Fibroblast of the conjunctiva (primary cell): Measurements from ENCODE around the gene NT5DC3.

ENCODE experiments used
- DNase-seq: peaks from one replicate; pipeline ENCODE4 v3.0.0-alpha.2; 2010; ENCODE audit warnings: low read depth

The NT5DC3 gene

GRCh38 chr12:103808239-103808880, 32.7 kb downstream of the NT5DC3 start:
- DNase-seq, result no peak

DNA sequence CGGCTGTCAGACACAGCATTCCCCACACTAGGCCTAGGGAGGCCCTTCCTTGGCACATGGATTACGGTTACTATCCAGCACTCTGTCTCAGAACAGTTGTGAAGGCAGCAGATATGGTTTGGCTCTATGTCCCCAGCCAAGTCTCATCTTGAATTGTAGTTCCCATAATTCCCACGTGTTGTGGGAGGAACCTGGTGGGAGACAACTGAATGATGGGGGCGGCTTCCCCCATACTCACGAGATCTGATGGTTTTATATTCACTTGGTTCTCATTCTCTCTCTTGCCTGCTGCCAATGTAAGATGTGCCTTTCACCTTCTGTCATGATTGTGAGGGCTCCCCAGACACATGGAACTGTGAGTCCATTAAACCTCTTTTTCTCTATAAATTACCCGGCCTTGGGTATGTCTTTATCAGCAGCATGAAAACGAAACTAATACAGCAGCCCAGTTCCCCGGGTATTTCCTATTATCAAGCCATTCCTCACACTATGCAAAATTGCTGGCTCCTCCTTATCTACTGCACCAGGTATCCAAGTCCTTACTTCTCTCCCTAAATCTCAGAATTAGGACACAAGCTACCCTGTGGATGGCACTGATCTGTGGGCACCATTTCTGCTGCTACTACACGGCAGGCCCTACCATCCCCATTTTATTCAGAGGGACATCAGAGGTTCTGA, 33.3 kb downstream of the NT5DC3 start:
- DNase-seq, result no peak

GRCh38 chr12:103806803-103807202, 34.2 kb downstream of the NT5DC3 start:
- no peak for DNase-seq

GRCh38 chr12:103805655-103806360, 35.2 kb downstream of the NT5DC3 start:
- no peak for DNase-seq

GRCh38 chr12:103803847-103804246, 37.2 kb downstream of the NT5DC3 start:
- no peak for DNase-seq

DNA sequence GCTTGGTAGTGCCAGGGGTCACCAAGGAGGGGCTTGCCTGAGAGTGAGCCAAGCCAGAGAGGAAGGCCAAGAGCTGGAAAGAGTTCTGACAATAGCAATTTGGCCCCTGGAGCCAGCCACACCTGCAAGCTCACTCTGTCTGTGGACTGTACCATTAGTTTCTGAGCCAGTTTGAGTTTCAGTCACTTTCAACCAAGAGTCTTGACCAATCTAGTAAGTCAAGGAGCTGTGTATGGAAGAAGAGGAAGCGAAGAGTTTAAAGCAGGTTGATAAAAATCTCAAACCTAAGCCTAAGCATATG, 38.5 kb downstream of the NT5DC3 start:
- no peak for DNase-seq

DNA sequence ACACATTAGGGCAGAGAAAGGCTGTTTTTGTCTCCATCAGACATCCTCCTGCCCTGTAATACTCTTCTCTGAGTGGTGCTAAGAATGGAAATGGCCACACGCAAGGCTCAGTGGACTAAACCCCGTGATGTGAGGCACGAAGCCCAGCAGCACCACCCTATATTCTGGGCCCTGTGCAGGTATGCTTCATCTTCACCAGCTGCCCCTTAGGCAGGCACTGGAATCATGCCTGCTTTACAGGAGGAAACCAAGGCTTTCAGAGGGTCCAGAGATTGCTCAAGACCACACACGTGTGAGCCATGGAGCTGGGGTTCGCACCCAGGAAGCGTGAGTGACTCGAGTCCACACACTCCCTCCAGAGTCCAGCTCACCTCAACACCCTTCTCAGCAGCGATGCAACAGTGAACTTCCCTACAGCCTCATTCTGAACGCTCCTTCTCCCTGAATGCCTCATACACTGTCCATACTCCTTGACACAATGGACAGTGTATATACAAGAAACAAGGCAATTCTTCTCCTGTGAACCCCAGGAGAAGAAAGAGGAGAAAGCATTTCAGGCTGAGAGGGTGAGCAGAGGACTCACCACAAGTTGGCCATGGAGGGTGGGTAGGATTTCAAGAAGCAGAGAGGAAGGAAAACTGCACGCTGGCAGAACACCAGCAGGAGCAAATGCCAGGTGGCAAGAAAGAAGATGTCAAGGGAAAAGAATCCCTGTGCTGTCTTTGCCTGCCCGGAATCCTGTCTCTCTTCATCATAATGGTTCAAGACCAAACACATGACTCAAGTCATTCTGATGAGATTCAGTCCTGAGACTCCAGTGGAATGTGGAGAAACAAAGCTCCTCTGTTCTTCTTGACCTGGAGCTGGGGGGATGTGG, 39.1 kb downstream of the NT5DC3 start:
- no peak for DNase-seq

GRCh38 chr12:103799857-103800771, 40.9 kb downstream of the NT5DC3 start:
- peak; percentile 67 for DNase-seq

DNA sequence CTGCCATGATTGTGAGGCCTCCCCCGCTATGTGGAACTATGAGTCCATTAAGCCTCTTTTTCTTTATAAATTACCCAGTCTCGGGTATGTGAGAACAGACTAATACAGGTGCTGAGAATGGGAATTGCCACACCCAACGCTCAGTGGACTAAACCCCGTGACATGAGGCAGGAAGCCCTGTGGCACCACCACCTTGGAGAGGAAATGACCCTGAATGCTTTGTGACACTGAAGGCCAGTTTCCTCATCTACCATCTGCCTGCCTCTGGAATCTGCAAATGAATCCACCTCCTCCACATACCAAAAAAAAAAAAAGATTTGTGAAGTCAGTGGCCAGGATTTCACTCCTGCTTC, 41.6 kb downstream of the NT5DC3 start:
- DNase-seq, result no peak

DNA sequence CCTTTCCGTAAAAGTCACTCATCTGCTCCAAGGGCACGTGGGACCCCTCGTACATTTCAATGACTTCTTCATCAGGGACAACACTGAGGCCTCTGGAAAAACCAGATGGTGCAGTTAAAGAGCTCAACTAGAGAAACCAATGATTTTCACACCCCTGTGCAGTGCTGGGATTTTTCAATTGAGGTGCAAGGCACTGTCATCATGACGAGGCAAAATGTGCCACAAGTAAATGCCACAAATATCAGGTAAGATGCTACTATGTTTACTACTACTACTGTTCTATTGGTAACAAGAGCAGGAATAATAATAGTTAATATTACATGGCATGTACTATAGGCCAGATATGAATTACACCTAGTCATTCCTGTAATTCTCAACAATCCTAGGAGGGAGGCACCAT, 42.4 kb downstream of the NT5DC3 start:
- DNase-seq, result no peak

DNA sequence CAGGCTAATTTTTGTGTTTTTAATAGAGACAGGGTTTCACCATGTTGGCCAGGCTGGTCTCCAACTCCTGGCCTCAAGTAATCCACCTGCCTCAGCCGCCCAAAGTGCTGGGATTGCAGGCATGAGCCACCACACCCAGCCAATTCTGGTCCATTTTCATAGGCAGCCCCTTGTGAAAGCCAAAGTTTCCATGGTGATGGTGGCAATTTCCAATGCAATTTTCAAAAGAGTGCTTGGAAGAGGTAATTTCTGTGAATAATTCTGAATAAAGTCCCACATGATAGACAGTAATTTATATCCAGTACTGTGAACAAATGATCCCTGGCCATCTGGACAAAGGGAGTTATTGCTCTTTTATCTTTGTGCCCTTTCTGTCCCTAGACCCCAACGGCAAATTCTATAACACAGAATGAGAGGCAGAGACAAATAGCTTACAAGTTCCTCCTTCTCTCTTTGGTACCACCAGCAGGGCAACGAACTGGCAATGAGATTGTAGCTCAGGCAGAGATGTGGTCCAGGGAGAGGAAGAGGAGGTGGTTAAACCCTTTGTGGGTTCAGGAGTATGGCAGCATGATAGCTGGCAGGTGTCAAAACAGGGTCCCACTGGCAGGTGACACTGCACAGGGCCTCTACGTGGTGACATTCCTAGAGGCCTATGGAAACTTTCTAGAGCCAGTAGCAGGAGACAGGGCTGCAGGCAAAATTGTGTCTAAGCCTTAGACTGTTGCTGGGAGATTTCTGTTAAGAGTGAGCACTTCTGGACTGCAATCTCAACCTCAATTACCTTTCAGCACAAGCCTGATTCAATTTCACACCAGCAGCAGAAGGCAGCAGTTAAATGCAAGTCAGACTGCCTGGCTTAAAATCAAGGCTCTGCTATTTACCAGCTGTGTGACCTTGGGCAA, 46.5 kb downstream of the NT5DC3 start:
- no peak for DNase-seq

DNA sequence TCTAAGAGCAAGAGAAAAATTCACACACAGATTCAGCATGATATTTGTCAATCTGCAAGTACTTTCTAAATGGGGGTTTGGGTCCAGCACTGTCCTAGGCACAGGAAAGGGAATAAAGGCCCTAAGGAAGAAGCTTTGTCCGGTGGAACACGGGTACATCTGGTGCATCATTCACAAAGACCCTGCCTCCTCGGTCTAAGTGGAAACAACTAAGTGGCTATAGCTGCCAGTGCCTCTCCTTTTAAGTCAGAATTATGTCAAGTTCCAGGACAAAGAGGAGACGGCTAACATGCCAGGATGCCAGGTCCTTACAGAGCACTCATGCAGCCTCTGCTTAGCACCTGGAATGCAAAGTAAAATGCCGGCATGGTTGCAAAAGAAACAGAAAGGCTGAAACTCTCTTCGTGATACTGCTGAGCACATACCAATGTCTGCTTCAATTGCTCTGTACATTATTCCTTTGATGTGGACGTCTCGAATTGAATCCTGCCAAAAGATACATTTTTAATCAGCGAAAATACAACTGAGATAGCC, 47.5 kb downstream of the NT5DC3 start:
- DNase-seq, result no peak

DNA sequence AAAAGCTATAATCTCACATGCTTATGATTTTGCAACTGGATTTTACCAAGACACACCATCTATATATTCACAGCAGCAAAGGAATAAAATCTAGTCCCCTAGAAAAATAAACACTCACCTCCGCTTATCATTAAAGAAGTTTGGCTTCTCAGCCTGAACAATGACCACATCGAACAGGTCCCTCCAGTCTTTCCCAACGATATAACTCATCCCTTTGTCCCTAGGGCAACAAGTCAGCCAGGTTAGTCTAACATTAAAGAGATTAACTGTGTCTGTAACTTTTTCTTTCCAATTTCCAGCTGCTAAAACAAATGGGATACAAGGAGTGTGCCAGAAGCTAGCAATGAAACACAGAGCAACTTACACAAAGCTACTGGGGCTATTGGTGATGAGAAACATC, 48.0 kb downstream of the NT5DC3 start:
- DNase-seq, result no peak

- DNase-seq, result no peak
Measured at GRCh38 chr12:103791350-103791920, 49.6 kb downstream of the NT5DC3 start.

DNA sequence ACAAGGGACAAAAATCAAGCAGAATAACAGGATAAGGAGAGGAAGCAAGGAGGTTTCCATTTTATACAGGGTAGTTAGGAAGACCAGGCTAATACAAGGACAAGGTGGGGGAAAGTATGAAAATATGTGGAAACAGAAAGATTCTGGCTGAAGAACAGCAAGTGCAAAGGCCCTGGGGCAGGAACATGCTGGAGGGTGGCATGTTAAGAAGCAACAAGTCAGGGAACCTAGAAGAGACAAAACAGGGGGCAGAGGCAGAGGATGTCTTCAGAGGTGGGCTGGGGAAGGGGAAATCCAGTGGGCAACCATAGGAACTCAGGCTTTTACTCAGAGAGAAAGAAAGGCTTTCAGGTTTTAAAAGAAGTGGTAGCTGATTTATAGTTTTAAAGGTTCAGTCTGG, 54.8 kb downstream of the NT5DC3 start:
- no peak for DNase-seq

- no peak for DNase-seq
Measured at GRCh38 chr12:103785243-103786031, 55.6 kb downstream of the NT5DC3 start.

DNA sequence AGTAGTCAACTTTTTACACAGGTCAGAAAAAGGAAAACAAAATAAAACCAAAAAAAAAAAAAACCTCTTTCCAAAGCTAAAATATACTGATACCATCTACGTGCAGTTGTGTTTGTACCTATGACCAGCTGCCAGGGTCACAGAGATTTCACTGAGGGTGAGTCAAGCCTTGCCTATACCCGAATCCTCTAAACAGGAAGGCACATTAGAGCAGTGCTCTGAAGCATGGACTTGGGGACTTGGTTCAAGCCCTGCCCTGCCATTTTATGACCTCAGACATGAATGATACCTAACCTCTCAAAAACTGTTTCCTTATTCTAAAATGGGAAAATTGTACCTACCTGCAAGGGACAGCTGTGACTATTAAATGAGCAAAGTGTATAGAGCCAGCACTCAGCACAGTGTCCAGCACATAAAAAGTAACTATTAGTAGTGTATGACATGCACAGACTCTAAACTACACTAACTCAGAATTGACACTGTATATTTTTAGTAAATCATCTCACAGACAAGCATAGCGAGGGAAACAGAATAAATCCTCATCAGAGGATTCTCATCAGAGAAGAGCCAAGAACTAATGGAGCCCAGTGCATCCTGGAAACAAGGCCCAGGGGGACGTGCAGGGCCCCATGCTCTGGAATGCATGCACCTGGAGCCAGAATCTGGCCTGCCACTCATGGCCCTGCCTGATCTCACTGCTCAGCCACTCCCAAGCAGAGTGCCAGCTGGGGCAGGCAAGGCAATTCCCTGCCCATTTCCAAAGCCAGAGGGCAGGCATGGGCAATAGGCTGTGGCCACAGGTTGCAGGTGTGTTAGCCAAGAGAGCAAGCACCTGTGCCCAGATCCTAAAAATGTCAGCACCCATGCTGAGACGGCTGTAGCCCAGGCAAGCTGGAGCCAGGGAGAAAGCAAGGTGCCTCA, 57.0 kb downstream of the NT5DC3 start:
- no peak for DNase-seq

GRCh38 chr12:103782399-103782798, 58.6 kb downstream of the NT5DC3 start:
- DNase-seq, result no peak
